HUES6 (cell line): ENCODE results near the gene PKDREJ.

Source experiments
- H3K27ac ChIP-seq: 2 replicates; pipeline ENCODE4 v1.7.0; 2013; ENCODE audit warnings: low read depth, mild to moderate bottlenecking, low read length, inconsistent platforms
- H3K27me3 ChIP-seq: 2 replicates; pipeline ENCODE4 v1.6.1; 2013; ENCODE audit warnings: low read length; ENCODE audit not compliant: control insufficient read depth, insufficient read depth
- H3K36me3 ChIP-seq: 2 replicates; pipeline ENCODE4 v1.6.1; 2013; ENCODE audit warnings: low read length; ENCODE audit not compliant: control insufficient read depth, insufficient read depth
- H3K4me1 ChIP-seq: 2 replicates; pipeline ENCODE4 v1.6.1; 2013; ENCODE audit warnings: low read length; ENCODE audit not compliant: control insufficient read depth, insufficient read depth
- H3K4me3 ChIP-seq: 2 replicates; pipeline ENCODE4 v1.5.1; 2013; ENCODE audit warnings: low read depth, low read length
- H3K9ac ChIP-seq: one replicate; pipeline ENCODE4 v1.6.1; 2013; ENCODE audit warnings: mild to moderate bottlenecking, low read length
- H3K9me3 ChIP-seq: 2 replicates; pipeline ENCODE4 v1.6.1; 2013; ENCODE audit warnings: low read depth, low read length; ENCODE audit not compliant: control insufficient read depth, insufficient read depth

The PKDREJ gene

GRCh38 chr22:46230262-46230901 lies 32.8 kb downstream of the PKDREJ start:
- no peaks in the 10 kb centered on the region for H3K27me3 ChIP-seq
- no peaks in the 10 kb centered on the region for H3K9me3 ChIP-seq
- H3K27ac ChIP-seq, result no peak overlapping the region
- no peak overlapping the region for H3K4me3 ChIP-seq
- no peaks in the 10 kb centered on the region for H3K36me3 ChIP-seq
- H3K9ac ChIP-seq, result no peak overlapping the region
- H3K4me1 ChIP-seq, result no peaks in the 10 kb centered on the region

- Histone ChIP-seq H3K27me3 (no peaks in the 10 kb centered on the region), H3K9ac (no peak overlapping the region), H3K36me3 (no peaks in the 10 kb centered on the region), H3K9me3 (no peaks in the 10 kb centered on the region), H3K27ac (no peak overlapping the region), H3K4me1 (no peaks in the 10 kb centered on the region), H3K4me3 (no peak overlapping the region)
Measured at GRCh38 chr22:46229701-46230100, 33.4 kb downstream of the PKDREJ start.

- H3K9ac ChIP-seq, result no peak overlapping the region
- H3K9me3 ChIP-seq, result no peaks in the 10 kb centered on the region
- H3K27ac ChIP-seq, result no peak overlapping the region
- H3K36me3 ChIP-seq, result no peaks in the 10 kb centered on the region
- H3K4me1 ChIP-seq, result no peaks in the 10 kb centered on the region
- no peaks in the 10 kb centered on the region for H3K27me3 ChIP-seq
- H3K4me3 ChIP-seq, result no peak overlapping the region
Measured at GRCh38 chr22:46226577-46226976, 36.6 kb downstream of the PKDREJ start.

GRCh38 chr22:46225631-46226030 lies 37.5 kb downstream of the PKDREJ start:
- Histone ChIP-seq H3K9me3 (no peaks in the 10 kb centered on the region), H3K27me3 (no peaks in the 10 kb centered on the region), H3K4me1 (no peaks in the 10 kb centered on the region), H3K9ac (no peak overlapping the region), H3K4me3 (no peak overlapping the region), H3K36me3 (no peaks in the 10 kb centered on the region), H3K27ac (no peak overlapping the region)

GRCh38 chr22:46224898-46225290 lies 38.2 kb downstream of the PKDREJ start:
- Histone ChIP-seq H3K36me3 (no peaks in the 10 kb centered on the region), H3K9ac (no peak overlapping the region), H3K27me3 (no peaks in the 10 kb centered on the region), H3K4me1 (no peaks in the 10 kb centered on the region), H3K9me3 (no peaks in the 10 kb centered on the region), H3K4me3 (no peak overlapping the region), H3K27ac (no peak overlapping the region)

GRCh38 chr22:46224044-46224897 lies 38.9 kb downstream of the PKDREJ start:
- Histone ChIP-seq H3K4me3 (no peak overlapping the region), H3K27ac (no peak overlapping the region), H3K36me3 (no peaks in the 10 kb centered on the region), H3K4me1 (no peaks in the 10 kb centered on the region), H3K9ac (no peak overlapping the region), H3K9me3 (no peaks in the 10 kb centered on the region), H3K27me3 (no peaks in the 10 kb centered on the region)

GRCh38 chr22:46220921-46221320 lies 42.2 kb downstream of the PKDREJ start:
- peaks cover 3% of the 10 kb centered on the region for H3K36me3 ChIP-seq
- H3K4me1 ChIP-seq, result no peaks in the 10 kb centered on the region
- H3K27me3 ChIP-seq, result no peaks in the 10 kb centered on the region
- no peak overlapping the region for H3K9ac ChIP-seq
- no peak overlapping the region for H3K27ac ChIP-seq
- no peaks in the 10 kb centered on the region for H3K9me3 ChIP-seq
- H3K4me3 ChIP-seq, result no peak overlapping the region

GRCh38 chr22:46219636-46220035 lies 43.5 kb downstream of the PKDREJ start:
- Histone ChIP-seq H3K36me3 (peaks cover 3% of the 10 kb centered on the region), H3K4me1 (no peaks in the 10 kb centered on the region), H3K9me3 (no peaks in the 10 kb centered on the region), H3K27ac (no peak overlapping the region), H3K4me3 (no peak overlapping the region), H3K9ac (no peak overlapping the region), H3K27me3 (no peaks in the 10 kb centered on the region)

GRCh38 chr22:46214616-46215015 lies 48.5 kb downstream of the PKDREJ start:
- Histone ChIP-seq H3K27ac (no peak overlapping the region), H3K4me3 (no peak overlapping the region), H3K9me3 (peaks cover 14% of the 10 kb centered on the region), H3K27me3 (no peaks in the 10 kb centered on the region), H3K36me3 (peaks cover 3% of the 10 kb centered on the region), H3K9ac (no peak overlapping the region), H3K4me1 (no peaks in the 10 kb centered on the region)

- Histone ChIP-seq H3K4me3 (no peak overlapping the region), H3K27ac (no peak overlapping the region), H3K27me3 (no peaks in the 10 kb centered on the region), H3K9me3 (peaks cover 18% of the 10 kb centered on the region), H3K36me3 (peaks cover 3% of the 10 kb centered on the region), H3K4me1 (no peaks in the 10 kb centered on the region), H3K9ac (no peak overlapping the region)
Measured at GRCh38 chr22:46214149-46214548, 49.0 kb downstream of the PKDREJ start.

GRCh38 chr22:46213052-46213451 lies 50.1 kb downstream of the PKDREJ start:
- peaks cover 28% of the 10 kb centered on the region for H3K9me3 ChIP-seq
- H3K27me3 ChIP-seq, result no peaks in the 10 kb centered on the region
- no peaks in the 10 kb centered on the region for H3K4me1 ChIP-seq
- H3K4me3 ChIP-seq, result no peak overlapping the region
- H3K9ac ChIP-seq, result no peak overlapping the region
- H3K27ac ChIP-seq, result no peak overlapping the region
- no peaks in the 10 kb centered on the region for H3K36me3 ChIP-seq
